Esophagus mucosa (tissue), 1 donor: Measurements from ENCODE around the gene SLC1A3. TPM values are rescaled to one million over a fixed set of nuclear protein-coding genes. Genes with fewer than 3 reads are reported as not detected.

Experiments
- ATAC-seq: fragments of 200-7000 bp; cut with Tn5 transposase; one replicate; pipeline ENCODE4 v1.9.1; 2020
- total RNA-seq: library from RNA; stranded (reverse); gene quantifications from one replicate; pipeline ENCODE4 v1.2.4, GENCODE V29; 2023
- donor health status: DM: yes; HTN: yes; CAD: no.

SLC1A3 gene
- total RNA-seq, 1 donor from 2014 or later = 14.7 TPM

DNA sequence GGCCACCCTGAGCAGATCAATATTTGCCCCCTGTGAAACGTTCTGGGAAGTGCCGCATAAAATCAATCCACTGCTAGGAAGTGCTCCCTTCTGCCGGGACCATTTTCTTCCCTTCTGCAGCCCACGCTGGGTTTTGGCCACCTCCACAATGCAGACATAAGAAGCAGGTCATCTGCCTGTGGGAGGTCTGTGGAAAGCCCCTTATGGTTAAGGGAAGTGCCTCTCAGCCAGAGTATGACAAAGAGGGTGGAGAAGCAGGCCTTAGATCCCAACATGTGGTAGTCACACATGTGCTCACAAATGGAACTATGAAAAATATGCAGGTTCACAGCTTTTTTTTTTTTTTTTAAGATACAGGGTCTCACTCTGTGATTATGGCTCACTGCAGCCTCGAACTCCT, 82.8 kb downstream of the SLC1A3 start:
- ATAC-seq = no peak

DNA sequence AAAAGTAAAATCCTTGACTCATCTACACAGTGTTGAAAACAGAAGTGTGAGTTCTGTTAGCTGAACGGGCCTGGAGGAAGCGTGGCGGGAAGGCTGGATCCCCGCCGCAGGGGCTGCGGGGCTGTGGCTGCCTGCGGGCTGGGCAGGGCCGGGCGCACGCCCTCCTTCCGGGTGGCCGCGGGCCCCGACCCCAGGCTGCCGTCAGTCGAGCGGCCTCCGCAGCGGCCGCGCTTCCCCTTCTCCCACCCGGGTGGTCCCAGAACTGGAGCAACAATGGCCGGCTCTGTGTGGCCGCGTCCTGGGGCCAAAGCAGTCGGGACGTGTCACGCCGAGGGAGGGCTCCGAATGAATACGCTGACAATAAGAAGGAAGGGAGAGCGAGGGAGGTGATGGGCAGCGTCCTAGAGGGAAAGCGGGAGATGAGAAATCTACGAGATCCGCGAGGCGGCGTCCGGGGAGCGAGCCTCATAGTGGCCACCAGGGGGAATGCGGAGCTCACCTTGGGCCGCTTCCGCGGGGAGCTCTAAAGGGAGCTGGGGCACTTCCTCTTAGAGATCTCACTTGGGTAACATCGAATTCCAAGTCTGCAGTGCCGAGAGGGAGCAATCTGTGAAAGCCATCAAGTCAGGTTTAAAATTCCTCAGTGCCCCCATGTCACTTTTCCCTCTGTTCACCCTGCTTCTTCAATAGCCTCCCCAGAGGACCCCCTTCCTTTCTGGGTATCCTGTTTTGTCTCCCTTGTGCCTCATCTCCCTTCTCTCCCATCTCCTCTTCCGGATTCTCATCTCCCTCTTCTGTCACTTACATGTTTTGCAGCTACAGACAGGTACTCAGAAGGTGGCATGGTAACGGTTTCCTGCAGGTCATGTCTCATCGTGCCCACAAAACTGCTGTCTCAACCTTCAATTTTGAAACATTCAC, 83.9 kb downstream of the SLC1A3 start:
- ATAC-seq = peak; percentile 86

DNA sequence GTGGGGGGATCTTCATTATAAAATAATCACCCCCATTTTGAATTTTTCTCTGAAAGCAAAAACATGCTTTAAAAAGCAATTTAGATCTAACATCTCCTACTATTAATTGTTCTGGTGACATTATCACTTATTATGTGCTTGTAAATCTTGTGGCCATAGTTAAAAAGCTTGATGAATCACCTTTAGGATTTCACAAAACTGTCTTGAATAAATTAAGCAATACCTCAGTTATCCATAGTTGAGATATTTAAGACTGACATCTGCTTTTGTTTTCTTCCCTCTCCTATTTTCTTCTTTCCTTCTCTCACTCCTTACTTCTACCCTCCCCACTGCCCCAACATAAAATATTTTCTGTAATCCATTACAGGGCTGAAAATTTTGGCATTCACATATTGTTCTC, 84.8 kb downstream of the SLC1A3 start:
- no peak for ATAC-seq

DNA sequence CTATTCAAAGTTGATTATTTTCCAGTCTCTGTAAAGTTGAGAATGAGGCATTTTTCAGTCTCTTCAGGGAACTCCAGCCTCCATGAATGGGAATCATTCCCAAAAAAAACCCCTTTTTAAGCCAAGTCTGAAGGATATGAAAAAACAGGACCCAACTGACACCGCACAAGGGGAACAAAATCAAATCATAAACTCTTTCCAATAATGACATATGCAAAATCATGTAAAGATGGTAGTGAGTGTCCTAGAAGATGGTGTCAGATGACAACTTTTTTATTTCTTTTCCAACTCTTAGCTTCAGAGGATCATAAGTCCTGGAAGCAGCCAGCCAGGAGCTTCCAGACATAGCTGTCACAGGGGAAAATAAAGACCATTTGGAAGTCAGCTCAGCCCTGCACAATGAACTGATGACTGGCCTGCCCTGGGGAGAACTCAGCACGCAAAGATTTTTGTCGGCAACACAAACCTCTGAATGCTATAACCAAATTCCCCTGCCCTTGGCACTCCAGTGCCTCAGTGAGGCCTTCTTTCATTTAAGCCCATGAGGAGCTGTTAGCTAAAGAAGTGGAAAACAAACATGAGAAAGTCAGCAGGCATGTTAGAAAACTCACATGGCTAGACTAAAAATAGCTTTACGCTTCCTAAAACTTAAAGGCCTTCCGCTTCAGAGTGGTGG, 85.4 kb downstream of the SLC1A3 start:
- ATAC-seq = no peak

DNA sequence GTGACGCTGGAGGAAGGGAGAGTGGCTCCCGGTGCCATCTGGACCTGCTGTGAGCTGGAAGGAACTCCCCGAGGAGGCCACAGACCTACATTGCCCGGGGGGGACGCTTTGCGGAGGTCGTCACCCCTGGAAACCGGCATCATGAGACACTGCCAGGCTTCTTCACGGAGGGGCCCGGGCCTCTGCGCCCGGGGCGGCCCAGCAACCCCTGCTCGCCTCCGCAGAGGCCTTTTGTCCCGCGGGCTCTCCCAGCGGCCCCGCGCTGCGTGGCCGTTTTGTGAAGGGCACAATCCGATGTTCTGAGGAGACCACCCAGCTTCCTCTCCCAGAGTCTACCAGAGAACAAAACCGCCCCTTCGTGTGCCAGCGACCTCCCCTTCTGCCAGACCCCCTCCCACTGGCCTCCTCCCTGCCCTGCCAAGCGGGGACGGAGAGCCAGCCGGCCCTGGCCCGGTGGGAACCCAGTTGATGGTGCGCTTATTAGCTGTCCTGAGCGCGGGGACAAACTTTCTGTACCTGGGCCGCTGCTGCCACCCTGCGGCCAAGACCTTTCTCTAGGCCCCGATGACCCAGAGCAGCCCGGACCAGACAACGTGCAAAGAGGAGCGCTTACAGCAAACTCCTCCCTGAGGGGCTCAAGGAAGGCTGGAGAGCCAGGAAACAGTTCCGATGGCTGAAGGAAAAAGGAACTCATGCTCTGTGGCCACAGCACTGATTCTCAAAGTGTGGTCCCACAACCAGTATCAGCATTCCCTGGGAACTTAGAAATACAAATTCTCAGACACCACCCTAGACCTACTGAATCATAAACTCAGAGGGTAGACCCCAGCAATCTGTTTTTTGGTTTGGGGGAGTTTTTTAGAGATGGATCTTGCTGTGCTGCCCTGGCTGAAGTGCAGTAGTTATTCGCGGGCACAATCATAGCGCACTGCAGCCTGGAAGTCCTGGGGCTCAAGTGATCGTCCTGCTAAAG, 86.7 kb downstream of the SLC1A3 start:
- ATAC-seq = peak; percentile 72

DNA sequence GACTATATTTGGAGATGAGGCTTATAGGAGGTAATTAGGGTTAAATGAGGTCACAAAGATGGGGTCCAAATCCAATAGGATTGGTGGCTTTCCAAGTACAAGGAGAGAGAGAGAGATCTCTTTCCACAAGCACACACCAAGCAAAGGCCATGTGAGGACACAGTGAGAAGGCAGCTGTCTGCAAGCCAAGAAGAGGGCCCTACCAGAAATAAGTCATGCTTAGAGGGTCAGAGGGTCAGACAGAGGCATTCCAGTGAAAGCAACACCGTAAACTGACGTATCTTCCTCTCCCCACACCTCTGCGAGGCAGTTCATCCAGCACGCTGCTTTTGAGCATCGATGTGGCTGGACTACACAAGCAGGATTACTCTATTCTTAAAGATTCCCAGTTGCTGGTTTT, 87.9 kb downstream of the SLC1A3 start:
- no peak for ATAC-seq

DNA sequence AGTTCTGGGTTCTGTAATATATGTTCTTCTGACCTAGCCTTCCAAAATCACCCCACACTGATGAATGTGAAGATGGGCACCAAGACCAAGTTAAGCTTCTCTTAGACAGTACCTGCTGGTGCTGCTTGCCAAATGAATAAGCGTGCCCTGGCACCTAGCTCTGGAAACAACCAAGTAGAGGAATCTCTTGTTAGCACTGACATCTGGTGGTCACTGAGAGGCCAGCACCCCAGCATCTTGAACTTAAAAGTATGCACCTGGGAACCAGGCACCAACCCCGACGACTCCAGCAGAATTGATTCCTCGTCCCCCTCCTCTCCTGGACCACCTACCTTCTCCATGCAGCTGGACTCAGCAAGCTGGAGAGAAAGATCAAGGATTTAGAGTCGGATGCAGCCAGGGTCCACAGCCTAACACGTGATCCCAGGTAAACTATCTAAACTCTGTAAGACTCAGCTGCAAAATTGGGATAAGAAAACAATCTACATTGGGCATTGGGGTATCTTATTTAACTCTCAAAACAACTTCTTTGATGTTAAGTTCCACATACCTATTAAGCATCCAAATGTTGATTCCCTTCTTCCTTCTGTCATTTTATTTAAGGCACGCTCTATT, 89.8 kb downstream of the SLC1A3 start:
- peak; percentile 77 for ATAC-seq

DNA sequence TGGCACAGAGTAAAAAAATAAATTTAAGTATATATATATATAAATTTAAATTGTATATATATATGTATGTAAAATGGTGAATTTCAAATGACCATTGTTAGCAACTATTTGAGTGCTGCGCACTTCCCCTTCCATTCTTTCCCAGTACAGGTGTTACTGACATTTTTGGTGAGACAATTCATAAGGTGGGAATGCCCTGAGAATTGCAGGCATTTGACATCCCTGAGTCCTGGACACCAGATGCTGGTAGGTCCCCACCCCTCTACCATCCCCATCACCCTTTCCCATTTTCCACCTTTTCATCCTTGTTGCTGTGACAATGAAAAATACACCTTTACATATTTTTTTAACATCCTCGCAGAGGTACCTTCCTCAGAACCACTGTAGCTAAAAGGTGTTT, 91.6 kb downstream of the SLC1A3 start:
- ATAC-seq = no peak

DNA sequence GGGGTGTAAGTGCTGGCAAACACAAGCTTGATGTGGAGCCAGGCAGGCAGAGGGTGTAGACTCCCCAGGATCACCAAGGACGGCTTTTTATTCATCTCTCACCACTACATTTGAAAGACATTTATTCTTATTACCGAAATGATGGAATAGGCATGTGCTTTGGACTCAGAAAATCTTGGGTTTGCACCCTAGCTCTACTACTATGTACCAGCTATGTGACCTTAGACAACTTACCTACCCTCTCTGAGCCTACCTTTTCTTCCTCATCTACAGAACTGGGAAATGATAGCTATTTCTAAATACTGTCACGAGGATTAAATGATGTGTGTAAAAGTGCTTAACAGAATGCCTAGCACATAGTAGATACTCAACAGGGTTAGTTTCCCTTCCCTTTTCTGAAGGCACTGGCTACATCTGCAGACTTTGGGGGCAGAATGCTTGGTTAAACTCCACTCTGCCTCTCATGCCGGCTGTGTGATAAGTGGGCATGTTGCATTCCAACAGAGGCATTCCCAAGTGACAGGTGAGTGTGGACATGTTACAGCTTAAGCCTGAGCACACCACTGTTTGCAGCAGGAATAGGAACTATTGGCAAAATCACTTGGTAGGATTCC, 94.8 kb downstream of the SLC1A3 start:
- no peak for ATAC-seq

DNA sequence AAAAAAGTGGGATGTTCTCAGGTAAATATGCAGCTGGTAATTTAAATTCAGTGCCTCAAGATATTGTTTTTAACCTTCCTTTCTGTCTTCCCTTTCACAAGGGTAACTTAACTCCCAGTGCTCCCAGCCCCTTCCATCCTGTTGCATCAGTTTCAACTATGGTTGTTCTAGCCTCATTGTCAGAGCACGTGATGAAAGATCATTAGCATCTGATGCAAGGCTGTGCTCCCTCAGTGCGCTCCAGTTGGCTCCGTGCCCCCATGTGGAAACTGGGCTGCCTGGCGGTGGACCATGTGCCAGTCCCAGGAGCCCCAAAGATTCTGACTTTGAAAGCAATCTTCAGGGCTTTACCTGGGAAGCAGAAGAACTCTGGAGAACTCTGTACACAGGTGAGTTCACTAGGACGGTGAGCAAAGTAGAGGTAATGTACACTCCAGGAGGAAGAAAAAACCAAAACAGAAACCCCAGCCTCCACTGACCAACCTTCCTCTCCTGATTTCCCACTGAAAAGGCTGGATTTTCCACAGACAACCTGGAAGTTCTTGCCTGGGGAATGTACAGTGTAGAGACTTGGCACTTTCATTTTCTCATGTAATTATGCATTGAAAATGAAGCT, 96.9 kb downstream of the SLC1A3 start:
- peak; percentile 39 for ATAC-seq

DNA sequence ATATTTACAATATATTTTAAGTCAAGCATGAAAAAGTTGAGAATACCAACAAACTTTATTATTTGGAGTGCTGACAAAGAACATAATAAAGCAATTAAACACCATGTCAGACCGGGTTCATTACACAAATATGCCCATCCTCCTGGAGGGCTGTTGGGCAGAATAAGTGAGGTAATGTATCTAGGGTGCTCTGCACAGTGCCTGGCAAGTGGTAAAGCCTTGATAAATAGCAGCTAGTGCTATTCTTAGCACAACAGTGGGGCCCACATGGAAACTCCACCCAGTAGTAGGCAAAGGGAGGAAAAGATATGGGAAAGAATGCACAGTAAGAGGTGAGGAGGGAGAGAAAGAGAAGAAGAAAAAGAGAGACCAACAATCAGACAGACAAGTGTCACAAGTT, 97.7 kb downstream of the SLC1A3 start:
- no peak for ATAC-seq

DNA sequence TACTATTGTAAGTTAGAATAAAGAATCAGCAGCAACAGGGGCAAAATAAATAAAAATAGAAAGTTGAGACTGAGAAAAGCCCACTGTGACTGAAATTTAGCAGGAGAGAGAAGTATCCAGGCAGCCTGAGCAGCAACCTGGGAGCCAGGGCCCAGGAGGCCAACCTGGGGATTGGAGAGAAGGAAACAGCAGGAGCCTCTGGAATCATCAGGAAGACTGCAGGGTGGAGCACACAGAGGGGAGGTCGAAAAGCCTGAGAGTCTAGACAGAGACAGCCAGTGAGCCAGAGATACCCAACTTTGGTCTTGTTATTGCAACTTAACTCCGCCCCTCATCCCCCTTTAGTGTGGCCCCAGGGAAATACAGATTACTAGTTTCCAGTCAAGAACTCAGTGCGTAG, 98.6 kb downstream of the SLC1A3 start:
- no peak for ATAC-seq

DNA sequence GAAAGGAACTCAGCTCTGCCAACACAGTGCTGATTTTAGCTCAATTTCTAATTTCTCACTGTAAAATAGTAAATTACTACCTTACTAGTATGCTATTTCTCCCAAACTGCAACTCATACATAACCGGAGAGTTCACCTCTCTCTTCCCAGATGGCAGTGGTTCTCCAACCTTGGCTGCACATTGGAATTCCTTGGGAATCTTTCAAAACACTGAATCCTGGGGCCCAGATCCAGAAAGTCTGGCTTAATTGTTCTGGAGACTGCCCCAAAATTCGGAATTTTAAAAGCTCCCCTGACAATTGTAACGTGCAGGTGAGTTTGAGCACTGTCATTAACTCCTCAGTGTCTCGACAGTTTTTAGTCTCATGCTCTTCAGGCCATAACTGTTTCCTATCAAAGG, 100.3 kb downstream of the SLC1A3 start:
- ATAC-seq = no peak

DNA sequence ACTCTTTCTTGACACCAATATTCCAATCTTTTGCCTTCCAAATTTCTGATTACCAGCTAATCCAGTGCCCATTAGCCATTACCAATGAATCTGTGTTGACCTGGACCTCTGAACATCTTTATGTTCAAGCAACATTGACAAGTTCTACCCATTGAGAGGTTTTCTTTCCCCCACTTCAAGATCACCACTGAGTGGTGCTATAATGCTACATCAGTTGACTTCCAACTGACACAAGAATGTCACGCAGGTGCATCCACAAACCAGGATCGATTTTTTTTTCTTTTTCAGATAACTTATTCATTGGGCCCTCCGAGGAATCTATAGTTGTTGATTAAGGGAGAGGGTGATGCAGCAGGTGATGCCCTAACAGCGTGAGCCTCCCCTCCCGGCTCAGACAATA, 102.6 kb downstream of the SLC1A3 start:
- no peak for ATAC-seq

DNA sequence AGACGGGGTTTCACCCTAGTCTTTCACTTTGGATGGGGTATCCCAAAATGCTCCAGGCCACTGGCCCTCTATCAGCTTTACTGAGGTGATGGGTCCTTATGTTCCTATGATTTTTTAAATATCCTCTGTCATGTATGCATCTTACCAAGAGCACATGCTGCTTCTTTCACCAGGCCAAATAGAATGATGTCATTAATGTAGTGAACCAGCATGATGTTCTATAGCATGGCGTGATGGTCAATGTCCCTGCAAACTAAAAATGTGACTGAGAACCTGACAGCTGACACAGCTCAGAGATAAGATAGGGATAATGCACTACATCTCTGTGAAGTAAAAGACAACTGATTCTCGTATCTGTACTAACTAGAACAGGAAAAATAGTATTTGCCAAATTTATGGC, 103.6 kb downstream of the SLC1A3 start:
- no peak for ATAC-seq

DNA sequence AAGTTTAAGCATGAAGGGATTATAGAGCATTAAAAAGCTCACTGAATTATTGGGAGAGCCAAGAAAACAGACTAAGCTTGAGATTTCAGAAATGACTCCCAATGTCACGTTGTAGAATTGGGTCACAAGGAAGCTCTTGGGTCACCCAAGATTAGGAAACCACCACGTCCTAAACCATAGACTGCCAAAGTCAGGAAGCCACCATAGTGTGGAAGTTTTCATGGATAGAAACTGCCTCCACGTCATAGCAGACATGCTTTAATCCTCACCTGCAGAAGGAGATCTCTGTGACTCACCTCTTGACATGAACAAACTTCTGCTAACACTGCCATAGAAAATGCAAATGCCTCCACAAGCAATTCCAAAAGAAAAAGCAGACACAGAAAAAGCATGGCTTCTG, 106.3 kb downstream of the SLC1A3 start:
- peak; percentile 94 for ATAC-seq

DNA sequence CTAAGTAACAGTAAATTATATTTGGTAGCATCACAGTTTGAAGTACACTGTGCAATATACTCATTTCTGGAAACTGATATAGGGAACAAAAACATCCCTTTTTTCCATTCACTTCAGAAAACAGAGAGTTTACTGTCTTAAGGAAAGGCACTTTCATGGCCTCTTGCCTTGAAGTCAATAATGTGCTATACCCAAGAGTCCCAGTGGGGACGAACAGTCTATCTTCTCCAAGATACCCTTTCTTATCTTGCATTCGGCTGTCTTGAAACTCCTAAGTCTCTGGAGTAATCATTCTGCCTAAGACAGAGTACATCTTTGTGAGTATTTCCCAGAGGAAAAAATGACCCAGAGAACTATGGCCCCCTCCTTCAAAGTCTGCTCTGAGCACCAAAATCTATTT, 107.1 kb downstream of the SLC1A3 start:
- no peak for ATAC-seq

DNA sequence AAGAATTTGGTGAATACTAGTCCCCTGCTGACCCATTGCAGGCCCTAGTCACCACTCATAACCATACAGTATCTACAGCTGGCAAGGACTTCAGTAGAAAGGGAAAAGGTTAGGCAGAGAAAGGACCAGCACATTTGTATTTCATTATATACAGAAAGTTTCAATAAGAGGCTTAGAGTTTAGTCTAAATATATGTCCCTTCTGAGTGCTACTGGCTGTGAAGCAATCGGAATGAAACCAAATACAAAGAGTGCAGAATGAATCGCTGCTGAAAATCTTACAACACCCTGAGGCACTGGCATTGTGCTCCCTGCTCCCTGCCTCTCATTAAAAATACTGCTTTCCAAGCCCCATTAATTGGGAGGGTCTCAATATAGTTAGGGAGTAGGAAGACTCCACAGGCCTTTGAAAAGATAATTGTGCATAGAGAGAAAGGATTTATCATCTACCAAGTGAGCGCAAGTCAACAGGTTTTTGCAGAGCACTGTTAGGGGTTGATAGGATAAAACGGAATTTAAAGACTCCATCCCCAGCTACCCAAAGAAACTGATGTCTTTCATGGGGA, 110.8 kb downstream of the SLC1A3 start:
- no peak for ATAC-seq

DNA sequence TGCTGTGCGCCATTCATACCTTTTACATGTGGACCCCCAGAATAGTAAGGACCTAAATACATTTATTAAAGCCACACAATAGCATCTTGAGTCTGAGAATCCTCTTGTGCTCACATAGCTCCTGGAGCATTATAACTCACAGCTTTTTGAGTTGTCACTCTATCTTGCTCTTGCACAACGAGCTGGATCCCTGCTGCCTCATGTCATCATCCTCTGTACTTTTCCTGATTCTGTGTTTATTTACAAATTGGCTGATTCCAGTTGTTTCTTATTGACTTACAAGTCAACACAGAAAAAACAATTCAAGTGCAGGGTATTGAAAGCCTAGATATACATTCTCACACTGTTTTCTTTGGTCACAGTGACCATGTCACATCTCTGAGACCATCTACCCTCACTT, 112.9 kb downstream of the SLC1A3 start:
- ATAC-seq = no peak

DNA sequence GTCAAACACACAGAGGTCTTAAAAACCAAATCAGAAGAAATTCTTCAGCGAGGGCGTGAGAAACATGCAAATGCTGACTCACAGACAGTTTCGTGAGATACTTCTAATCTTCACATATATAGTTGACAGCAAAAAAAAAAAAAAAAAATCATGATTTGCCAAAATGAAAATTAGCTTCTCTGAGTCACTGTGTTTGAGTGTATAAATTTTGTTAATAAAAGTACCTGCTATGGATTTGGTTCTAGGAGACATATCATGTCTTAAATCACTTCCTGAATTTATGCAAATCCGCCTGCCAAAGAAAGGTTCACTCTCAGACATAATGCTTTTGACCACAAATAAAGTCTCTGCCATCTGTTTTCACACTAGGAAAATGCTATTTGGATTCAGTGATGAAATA, 114.3 kb downstream of the SLC1A3 start:
- peak; percentile 56 for ATAC-seq

DNA sequence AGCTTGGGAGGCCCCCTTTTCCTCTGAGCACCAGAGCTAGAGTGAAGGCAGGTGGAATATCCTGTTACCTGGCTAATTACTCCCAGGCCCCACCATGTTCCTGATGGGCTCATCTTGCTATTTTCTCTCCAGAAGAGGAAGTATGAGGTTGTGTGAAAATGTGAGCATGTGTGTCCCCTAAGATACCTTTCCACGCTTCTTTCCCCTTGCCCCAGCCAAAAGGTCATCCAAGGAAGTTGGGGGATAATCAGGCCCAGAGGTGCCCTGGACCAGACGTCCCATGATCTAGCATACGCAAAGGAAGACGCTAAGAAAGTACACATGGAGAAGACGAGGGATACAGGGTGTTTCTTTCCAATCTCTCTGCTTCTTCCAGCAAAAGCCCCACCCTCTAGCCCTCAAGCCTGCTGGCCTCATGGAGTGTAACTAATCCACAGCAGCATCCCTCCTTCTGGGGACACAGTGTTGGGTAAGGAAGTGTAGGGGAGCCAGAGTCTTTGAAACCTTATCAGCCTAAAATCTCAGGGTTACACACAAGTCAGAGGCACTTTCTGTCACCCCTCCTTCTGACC, 115.3 kb downstream of the SLC1A3 start:
- ATAC-seq = no peak
